Inflammatory macrophage treated with lipopolysaccharide for 4 hours (primary cell): ENCODE measurements around the gene ZNF503.

Experiments
- DNase-seq: peaks from one replicate; pipeline ENCODE4 v3.0.0-alpha.2; 2020

The ZNF503 gene

GRCh38 chr10:75406462-75407223 lies 5.1 kb upstream of the ZNF503 start:
- no peak for DNase-seq

DNA sequence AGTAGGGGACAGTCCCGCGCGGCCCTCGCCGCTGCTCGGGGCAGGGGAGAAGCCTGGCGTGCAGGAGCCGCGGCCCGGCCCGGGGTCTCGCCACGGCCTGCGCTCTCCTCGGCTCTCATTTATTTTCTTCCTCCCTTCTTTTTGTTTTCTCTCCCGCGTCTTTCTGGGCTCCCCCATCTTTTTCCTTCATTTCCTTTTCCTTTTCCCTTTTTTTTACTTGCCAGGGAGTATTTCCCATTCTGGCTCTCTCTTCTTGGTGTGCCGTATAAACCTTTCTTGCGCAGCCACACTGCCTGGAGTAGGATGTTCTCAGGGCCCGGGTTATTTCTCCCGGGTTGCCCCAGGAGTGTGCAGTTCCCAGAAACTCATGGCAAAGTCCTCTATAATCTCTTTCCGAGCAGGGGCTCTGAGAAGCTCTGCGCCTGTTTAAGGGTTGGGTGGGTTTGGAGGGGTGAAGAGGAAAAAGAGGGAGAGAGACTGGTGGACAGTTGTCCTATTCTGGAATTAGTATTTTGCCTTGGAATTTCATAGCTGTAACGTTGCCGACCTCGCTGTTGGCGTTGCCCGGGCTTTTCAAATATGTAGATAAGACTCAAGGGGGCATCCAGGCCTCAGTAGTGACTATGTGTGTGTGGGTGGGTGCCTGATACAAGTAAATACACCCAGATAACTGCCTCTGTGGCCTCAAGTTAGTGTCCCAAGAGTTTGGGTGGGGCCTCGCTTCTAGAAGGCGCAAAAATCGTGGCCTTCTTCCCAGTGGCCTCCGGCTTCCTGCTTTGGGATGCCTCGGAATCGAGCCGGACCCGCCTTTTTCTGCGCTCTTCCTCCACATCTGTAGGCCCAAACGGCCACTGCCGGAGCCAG lies 4.3 kb upstream of the ZNF503 start:
- DNase-seq = no peak

- no peak for DNase-seq
These were observed 3.4 kb upstream of the ZNF503 start for GRCh38 chr10:75404815-75405597.

DNA sequence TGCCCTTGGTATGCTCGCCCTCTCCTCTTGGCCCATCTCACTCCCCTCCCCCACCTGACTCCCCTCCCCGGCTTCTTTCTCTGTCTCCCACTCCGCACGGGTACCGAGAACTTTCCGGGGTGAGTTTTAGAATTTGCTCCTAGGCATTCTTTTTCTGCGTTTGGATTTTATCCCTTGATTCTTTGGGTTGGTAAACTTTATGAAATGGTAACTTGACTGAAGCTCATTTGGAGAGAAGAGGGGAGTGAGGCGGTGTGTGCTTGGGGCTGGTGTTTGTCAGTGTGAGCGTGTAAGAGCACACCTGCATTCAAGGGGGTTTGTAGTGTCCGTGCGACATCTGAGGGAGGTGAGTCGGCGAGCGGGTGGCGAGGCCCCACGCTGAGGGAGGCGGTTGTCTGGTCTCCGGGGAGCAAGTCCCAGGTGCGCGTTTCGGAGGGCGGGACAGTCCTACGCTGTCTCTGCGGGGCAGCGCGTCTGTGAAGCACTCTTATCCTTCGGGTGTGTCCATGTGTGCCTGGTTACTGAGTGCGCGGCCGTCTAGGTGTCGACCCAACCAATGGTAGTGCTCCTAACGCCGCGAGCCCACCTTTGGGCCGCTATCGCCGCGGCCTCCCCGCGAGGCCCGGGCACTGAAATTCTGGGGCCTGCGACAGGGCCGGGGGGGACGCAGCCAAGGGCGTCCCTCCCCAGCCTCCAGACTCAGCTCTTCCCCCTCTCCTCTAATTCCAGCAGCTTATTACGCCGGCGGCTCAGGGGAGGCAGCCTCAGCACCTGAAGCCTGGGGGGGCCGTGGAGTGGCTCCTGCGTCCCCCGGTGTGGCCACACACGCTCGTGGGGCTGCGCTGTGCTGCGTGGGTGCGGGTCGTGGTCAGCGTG lies 2.6 kb upstream of the ZNF503 start:
- DNase-seq = no peak

DNA sequence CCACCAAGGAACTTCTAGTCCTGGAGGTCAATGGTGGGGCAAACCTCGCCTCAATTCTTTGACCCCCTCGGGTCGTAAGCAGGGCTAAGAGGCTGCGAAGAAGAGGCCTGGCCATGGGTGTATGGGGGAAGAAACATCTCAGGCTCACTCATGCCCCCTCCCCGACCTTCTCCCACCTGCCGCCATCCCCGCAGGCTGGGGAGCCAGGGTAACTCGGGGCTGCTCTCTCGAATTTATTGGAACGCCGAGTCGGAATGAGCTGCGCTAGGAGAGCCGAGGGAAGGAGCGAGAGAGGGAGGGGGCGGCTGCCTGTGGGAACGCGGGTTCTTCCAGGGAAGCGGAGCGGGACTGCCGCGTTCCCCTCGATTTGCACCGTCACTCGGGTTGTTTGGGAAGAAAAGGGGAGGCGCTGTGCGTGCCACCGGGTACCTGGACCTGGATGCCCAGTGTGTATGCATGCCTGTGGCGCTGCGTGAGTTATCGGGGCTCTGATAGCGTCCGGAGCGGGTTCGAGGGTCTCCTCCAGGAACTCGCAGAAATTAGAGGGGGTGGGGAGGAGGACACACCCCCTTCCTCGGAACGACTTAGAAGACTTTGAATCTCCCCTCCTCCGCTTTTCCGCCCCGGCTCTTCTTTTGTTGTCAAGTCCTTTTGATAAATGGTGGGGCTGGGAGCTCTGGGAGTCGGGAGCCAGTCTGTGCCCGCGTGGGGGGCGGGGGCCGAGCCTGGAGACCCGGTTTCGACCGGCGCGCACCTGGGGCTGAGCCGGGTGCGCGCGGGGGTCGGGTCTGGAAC lies 1.8 kb upstream of the ZNF503 start:
- DNase-seq = no peak

DNA sequence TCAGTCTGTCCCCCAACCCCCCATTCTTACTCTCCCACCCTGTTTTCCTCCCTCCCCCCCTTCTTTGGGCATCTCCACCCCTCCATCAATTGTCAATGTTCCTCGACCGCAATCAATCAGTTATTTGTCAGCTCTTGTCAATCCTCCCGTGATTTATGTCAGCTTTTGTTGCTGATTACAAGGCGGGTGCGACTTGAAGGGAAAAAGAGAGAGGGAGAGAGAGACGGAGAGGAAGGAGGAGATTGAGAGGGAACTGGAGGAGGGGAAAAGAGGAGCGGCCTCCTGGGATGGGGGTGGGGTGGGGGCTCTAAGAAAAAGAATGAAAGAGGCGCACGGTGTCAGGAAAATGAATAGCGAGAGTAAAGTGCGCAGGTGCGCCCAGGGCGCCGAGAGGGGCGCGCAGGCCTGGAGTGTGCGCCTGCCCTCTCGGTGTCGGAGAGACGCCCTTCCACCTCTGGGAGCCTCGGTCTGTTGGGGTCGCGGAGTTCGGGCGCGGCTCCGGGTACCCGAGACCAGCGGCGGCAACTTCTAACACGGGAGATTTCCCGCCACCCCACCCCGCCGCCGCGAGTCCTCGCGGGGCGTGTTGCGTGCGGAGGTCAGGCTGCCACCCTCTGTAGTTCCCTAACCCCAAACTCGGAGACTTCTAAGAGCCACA lies 1.1 kb upstream of the ZNF503 start:
- DNase-seq = no peak

GRCh38 chr10:75400771-75401568 lies 594 bp downstream of the ZNF503 start:
- peak; percentile 55 for DNase-seq

- DNase-seq = no peak
These were observed 1.3 kb downstream of the ZNF503 start for GRCh38 chr10:75400163-75400770.

- peak; percentile 65 for DNase-seq
These were observed 2.0 kb downstream of the ZNF503 start for GRCh38 chr10:75399461-75400162.

DNA sequence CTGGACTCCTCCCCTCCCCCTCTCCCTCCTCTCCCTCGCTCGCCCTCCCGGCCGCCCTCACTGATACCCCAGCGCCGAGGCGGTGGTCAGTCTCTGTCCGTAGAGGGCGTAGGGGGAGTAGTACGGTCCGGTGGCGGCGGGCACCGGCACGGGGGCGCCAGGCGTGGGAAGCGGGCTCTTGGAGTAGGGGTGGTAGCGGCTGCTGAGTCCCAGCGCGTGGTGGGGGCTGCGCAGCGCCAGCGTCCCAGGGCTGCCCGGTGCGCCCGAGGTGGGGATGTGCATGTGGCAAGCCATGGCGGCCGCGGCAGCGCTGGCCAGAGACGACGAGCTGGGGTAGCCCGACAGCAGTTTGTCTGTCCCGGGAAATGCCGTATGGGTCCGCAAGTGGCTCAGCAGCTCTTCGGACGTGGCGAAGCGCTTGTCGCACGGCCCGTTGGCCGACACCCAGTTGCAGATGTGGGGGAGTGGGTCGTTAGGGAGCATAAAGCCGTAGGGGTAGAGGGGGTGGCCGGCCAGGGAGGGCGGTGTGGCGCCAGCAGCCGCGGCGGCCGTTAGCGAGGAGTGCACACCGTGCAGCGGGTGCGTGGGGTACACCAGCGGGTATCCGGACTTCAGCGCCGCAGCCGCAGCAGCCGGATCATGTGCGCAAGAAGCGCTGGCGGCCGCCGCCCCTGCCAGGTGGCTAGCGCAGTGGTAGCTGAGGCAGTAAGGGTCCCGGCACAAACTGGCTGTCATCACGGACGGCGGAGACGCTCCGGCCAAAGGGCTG lies 2.7 kb downstream of the ZNF503 start:
- no peak for DNase-seq

DNA sequence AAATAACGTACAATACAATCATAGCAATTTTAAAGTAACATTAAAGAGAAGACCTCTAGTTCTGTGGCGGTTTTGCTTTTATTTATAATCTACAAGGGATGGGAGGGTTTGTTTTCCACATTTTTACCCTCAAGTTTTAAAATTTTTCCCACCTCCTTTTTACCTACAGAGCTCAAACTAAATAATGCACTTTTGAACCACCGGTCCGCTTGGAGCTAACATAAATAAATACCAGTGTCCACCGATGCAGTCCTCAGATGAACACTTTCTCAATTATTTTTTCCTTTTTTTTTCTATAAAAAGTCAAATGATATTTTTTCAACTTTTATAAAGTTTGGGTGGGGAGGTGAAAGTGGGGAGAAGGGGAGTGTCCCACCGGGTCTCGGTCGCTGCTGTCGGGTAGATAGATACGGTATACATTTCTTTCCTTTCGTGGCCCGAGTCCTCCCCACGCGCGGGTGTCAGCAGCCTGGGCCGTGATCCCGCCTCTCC lies 3.3 kb downstream of the ZNF503 start:
- DNase-seq = no peak

- no peak for DNase-seq
These were observed 3.9 kb downstream of the ZNF503 start for GRCh38 chr10:75397496-75398199.

DNA sequence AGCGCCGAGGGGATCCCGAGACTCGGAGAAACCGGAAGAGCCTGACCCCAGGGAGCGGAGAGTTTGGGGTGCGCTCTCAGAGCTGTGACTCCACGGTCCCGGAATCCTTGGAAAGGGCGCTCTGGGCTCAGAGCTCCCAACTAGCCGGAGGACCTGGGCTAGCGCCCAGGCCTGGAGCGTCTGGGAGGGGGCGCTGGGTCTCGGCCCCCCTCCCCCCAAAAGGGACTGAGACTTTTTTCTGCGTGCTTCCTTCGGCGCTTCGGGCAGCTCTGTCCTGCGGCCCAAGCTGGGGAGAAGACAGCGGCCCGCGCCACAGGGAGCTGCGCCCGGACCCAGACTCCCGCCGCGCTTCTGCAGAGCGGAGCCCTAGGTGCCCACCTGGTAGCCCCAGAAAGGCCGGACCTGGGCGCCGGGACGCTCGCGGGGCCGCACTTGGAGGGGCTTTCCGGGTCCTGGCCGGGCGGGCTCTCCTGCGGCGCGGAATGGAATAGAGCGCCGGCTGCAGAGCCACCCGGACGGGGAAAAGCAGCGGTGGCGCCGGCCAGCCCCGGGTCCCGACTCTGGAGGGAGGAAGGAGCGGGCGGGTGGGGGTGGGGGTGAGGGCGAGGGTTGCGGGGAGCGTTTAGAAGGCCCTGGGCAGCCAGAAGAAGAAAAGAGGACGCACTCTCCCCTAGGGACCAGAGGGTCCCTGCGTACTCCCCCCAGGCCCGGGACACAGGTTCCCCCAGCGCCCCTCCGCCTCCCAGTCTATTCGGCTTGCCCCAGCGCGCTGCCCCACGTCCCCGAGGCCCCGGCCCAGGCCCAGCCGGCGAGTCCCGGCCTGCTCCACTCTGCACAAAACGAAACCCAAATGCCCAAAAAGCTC lies 4.7 kb downstream of the ZNF503 start:
- no peak for DNase-seq

DNA sequence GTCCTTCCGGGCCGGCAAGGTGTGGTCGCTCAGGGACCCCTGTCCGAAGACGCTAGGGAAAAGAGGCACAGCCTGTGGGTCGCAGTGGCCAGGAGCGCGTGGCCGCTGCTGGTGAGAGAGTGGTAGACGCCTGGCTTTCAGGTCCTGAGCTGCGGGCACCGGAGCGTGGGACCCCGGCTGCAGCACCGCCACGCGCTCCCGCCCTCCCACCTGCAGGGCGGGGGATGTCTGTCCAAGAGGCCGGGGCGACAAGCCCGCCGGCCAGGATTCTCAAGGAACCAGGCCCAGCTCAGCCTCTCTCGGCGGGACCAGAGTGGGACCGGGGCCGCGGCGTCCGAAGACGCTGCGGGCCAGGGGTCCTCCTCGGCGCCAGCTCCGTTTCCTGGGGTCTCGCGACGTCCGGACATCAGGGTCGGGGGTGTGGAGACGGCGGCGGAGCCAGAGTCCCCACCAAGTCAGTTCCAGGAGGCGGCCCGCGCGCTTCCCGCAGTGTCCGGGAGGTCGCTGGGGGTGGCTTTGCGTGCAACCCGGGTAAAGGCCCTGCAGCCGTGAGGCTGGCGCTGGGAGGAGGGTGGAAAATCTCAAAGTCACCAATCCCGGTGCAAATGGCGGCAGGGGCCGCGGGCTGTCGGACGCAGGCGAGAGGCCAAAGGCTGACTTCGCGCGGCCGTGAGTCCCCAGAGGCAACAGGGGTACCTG lies 5.5 kb downstream of the ZNF503 start:
- no peak for DNase-seq

DNA sequence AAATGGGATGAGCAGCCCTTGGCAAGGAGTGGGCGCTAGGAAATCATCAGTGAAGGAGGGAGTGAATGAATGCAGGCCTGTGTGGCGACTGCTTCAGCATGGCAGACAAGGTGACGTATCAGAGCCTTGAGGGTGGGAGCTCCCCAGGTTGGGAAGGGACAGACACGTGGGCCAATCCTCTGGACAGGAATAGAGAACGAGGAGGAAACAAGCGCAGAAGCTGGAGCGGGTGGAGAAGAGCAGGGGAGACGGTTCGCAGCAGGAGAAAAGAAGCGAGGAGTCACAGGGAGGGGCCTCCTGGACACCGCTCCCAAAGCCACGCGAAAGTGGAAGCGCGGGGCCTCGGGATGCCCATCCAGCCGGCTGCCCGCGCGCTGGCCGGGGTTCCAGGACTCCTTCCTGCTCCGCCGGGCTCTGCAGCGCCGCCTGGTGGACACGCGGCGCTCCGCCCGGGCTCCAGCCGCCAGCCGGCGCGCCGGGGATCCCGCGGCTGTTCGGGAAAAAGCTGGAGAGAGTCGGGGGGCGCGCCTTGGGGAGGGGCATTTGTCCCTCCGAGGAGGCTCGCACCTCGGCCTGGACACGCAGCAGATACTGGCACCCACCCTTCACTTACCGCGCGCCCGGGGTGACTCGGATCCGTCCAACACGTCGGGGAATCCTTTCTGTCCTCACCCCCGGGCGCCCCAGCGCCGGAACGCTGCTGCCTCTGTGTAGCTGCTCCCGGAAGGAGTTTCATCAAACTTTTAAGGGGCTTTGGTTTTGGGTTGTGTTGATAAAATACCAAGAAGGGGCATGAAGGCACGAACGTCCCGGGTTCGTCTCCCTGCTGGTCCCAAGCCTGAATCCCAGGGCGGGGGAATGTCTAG lies 6.3 kb downstream of the ZNF503 start:
- DNase-seq = peak; percentile 49
